Measurements from ENCODE around the gene PEX26.
"Not testable (repeated sequence)": the region's sequence is repeated elsewhere in the genome, so short reads cannot be mapped to it uniquely, and the experiment has no call there.

The PEX26 gene

DNA sequence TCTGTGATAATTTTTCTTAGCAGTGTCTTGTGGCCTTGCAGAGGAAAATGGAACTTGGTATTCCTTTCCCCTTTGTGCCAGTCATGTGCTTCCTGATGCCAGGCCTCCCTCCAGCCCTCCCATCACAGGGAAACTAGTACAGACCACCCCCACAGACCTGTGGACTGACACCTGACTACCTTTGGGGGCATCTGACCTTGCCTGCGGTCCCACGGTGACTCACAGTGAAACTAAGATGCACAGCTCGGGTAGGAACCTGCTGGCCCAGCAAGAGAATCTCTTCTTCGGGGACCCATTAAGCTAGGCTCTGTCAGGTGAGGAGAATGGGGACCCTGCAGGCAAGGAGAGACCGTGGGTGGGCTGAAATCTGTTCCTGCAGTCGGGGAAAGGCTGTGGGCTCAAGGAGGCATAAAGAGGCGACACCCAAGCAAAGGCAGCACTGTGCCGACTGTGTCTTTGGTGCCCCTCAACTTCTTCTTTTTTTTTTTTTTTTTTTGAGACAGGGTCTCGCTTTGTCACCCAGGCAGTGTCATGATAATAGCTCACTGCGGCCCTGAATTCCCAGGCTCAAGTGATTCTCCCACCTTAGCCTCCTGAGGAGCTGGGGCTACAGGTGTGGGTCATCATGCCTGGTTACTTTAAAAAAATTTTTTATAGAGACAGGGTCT lies 20.8 kb upstream of the PEX26 start:
- DNase-seq (ENCODE audit: low read depth, low spot score): no peak

DNA sequence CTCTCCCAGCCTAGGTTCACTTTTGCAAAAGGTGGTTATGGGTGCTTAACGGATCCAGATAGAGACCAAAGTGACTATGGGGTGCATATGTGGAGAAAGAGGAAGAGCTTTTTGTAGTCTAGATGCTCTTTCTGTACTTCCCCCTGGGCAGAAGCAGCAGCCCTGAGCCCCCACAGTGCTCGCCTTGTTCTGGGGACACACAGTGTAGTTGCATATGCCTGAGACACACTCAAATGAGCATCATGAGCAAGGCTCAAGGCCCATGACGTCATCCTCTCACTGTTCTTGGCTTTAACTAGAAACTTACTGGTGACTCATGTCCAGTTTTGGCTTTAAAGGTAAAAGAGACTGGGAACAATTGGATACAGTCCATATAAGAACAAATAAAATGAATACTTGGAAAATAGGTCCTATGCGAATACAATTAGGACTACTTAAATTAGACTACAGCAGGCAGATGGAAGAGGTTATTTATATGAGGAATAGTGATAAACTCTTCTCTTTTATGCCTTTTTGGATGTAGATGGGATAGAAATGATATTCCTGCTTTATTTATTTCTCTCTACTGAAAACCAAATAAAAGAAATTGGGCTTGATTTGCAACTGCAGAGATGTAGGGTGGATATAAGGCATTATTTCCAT lies 20.1 kb upstream of the PEX26 start:
- peak; percentile 84 for DNase-seq (ENCODE audit: low read depth, low spot score)

DNA sequence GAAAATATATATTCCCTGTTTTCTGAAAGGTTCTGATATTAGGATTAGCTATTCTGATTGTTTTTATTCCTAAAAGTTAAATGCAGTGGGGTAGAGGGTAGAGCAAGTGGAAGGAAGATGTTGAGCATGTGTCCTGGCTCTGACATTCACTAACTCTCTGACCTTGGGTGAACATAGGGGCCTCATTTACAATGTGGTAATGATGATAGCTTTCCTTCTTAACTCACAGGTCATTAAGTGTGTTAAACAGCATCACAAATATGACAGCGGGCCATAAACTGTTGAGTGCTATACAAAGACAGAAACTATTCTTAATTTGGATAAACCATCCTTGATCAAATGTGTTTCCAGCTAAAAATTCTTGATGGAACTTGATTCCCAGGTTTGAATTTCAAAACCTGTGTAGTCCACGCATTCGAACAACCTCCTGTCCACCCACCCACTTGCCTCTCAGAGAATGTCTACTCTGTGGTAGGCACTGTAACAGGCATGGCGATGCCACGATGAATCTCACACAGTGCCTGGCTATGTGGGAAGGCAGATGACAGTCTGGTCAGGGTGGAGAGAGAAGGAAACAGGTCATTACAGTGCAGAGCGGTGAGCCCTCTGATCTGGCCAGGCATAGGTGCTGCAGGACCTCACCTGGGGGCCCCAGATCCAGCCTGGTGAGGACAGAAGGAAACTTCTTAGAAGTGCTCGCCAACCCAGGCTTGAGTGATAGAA lies 19.3 kb upstream of the PEX26 start:
- DNase-seq (ENCODE audit: low read depth, low spot score): no peak

DNA sequence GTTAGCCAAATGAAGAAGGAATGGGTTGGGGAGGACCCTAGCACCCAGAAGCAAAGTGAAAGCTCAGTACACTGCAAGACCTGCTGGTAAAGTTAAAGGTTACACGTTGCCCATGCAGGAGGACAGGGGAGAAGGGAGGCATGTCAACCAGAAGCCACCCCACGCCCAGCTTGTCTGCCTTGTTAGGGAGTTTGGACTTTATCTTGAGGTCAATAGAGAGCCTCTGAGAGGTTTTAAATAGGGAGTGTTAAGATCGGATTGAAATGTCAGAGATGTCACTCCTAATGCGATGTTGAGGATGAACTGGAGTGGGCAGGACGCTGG lies 18.7 kb upstream of the PEX26 start:
- no peak for DNase-seq (ENCODE audit: low read depth, low spot score)

DNA sequence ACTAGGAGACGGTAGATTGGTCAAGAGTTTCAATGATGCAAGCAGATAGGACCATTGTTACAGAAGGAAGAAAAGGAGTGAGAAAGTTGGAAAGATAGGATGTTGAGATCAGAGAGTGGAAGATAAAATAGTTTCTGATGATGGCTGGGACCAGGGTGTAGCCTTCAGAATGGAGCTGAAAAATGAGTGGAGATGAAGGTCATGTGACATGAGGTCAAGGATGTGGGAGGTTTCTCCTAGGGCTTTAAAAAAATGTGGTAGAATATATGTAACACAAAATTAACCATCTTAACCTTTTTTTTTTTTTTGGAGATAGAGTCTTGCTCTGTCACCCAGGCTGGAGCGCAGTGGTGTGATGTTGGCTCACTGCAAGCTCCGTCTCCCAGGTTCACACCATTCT lies 18.3 kb upstream of the PEX26 start:
- no peak for DNase-seq (ENCODE audit: low read depth, low spot score)

DNA sequence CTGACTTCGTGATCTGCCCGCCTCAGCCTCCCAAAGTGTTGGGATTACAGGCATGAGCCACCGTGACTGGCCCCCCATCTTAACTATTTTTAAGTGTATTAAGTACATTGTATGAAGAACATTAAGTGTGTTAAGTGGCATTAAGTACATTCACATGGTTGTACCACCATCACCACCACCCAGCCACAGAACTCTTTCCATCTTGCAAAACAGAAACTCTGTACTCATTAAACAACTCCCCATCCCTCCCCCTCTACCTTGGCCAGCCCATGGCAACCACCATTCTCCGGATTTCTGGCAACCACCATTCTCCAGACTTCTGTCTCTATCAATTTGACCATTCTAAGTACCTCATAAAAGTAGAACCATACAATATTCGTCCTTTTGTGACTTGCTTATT lies 17.8 kb upstream of the PEX26 start:
- no peak for DNase-seq (ENCODE audit: low read depth, low spot score)

DNA sequence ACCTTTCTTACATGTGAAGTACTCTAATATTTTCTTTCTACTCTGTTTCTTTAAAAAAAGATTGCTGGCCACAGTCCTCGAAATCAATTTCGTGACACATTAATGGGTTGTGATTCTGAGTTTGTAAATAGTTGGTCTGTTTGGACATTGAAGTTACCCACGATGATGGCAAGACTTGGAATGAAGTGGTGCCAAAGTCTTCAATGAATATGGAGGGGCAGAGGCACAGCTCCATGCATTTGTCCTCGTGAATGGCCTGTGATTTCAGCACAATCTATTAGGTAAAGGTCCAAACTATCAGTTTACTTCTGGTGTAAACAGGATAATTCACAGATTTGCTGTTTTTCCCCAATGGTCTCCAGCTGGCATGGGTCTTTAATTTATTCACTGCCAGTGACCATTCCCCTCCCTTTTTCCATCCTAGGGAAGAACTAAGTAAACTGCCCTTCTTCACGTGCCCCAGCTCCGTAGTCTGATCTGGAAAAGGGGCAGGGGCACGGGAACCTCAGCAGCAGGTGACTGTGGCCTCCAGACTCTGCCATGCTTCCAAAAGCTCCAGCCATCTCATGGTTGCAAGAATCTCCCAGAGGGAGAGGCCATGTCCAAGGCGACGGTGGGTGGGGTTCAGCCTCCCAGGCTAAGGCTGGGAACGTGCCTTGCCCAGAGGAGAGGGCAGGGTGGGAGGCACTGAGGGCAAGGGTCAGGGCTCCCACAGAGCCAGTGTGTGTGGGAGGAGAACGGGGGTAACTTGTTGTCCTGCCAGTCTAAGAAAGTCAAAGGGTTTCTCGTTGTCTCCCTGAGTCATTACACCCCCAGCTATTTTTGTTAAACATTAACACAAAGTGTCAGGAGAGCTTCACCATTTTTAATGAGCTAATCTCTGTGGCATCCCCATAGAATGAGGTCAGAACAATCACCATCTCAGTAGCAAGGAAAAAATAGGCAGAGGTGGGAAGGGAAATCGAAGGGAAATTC lies 16.9 kb upstream of the PEX26 start:
- DNase-seq (ENCODE audit: low read depth, low spot score): no peak

DNA sequence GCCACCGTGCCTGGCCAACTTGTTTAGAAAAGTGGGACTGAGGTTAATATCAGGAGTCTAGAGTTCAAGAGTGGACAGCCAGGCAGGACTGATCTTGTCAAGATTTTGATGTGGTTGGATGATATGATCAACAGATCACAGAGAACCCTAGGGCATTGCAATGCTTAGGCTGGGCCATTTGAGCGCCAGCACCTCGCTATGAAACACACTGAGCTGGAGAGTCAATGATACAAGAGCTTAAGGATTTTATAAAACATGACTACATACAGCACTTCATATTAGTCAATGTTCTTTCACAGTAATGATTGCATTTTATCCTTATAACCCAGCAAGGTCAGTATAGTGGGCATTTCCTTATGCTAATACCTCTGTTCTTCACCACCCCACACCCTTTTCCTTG lies 15.4 kb upstream of the PEX26 start:
- no peak for DNase-seq (ENCODE audit: low read depth, low spot score)

DNA sequence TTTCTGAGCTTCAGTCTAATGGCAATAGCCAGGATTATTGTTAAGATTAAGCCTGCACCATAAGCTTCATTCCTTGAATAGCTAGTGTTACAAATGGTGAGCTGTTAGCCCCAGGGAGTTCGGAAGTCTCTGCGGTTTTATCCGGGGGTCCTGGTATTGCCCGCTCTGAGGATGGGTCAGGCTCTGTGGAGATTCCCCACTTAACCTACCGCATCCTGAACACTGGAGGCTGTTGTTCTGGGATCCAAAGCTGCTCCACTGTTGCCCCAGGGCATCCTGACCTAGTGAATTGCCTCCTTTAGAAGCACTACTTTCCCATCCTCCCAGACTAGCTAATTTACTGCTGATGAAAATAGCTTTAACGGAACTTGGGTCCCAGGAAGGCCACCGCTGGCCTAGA lies 14.5 kb upstream of the PEX26 start:
- no peak for DNase-seq (ENCODE audit: low read depth, low spot score)

DNA sequence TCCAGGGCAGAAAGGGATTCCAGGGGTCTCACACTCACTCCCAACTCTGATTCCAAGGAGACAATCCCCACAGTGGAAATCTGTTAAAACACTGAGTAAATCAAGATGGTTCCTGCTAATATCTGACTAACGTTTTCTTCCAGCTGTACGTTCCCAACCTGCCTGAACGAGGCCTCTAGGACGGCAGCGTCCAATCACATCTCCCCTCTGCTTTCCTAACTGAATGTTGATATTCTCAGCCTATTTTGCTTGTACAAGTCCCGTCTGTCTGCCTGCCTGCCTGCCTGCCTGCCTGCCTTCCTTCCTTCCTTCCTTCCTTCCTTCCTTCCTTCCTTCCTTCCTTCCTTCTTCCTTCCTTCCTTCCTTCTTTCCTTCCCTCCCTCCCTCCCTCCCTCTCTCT lies 14.1 kb upstream of the PEX26 start:
- DNase-seq (ENCODE audit: low read depth, low spot score): not testable (repeated sequence)

DNA sequence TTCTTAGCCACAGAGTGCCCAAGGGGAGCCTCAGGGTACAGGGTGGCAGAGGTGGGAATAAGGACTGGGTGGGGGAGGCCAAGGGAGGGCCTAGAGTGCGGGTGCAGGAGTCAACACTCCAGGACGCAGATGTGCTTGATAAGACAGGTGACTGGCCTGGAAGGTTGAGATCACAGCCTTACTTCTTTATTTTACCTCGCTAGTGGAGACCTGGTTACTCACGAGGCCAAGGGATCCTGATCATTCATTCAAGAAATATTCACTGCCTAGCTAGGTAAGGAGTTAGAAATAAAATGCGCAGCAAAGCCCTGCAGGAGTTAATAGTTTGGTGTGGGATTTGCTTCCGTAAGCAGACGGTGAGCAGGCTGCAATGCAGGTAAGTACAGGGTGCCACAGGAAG lies 13.2 kb upstream of the PEX26 start:
- no peak for DNase-seq (ENCODE audit: low read depth, low spot score)

DNA sequence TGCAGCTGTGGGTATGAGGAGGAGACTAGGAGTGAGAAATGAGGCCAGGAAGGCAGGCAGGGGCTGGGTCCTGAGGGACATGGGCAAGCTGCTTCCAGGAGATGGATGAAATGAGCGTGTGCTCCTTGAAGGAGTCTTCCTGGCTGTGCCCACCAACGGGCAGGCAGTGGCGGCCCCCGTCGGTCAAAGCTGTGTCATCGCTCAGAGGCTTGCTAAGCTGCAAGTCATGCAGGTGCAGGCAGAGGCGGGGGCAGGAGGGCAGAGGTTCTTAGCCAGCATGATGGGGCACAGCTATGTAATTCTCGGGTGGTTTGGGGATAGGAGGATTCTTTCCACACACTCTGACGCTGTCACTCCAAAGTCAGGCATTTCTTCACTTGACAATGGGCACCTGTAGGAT lies 12.5 kb upstream of the PEX26 start:
- no peak for DNase-seq (ENCODE audit: low read depth, low spot score)

DNA sequence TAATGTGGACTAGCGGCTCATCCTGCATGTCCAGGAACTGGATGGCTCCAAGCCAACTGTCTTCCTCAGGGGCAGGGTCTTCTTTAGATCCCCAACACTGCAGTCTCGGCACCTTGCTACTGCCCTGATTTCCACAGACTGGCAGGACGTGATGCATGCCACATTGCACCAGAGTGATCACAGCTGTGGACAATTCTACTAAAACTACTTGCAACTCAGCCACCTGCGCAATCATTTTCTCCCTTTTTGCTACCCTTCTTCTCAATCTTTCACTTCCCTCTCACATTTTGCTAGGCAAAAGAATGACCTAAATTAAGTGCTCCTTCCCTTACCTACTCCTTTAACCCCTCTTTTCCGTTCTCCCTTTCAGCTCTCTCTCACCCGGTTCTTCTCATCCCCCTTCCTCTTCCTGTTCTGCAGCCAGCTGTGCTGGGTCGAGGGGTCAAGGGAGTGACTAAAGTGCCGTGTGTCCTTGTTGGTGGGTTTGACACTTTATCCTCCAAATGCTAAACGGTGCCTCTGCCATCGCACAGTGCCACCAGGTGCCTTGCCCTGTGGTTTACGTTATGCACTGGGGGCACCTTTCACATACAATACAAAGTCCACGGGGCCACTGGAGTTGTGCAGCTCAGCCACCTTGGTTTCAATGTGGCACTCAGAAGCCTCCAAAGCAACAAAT lies 11.5 kb upstream of the PEX26 start:
- no peak for DNase-seq (ENCODE audit: low read depth, low spot score)

DNA sequence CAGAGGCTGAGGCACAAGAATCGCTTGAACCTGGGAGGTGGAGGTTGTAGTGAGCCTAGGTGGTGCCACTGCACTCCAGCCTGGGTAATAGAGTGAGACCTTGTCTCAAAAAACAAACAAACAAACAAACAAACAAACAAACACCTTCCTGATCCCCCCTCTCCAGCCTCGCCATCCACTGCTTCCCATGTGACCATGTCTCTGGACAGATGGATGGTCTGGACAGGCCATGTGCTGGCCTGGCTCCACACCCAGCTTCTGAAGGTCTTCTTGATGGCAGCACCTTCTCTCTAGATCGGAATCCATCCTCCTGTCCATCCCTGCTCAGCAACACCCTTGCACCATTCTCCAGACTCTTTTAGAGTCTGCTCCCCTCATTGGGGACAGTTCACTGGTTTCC lies 10.7 kb upstream of the PEX26 start:
- DNase-seq (ENCODE audit: low read depth, low spot score): no peak

DNA sequence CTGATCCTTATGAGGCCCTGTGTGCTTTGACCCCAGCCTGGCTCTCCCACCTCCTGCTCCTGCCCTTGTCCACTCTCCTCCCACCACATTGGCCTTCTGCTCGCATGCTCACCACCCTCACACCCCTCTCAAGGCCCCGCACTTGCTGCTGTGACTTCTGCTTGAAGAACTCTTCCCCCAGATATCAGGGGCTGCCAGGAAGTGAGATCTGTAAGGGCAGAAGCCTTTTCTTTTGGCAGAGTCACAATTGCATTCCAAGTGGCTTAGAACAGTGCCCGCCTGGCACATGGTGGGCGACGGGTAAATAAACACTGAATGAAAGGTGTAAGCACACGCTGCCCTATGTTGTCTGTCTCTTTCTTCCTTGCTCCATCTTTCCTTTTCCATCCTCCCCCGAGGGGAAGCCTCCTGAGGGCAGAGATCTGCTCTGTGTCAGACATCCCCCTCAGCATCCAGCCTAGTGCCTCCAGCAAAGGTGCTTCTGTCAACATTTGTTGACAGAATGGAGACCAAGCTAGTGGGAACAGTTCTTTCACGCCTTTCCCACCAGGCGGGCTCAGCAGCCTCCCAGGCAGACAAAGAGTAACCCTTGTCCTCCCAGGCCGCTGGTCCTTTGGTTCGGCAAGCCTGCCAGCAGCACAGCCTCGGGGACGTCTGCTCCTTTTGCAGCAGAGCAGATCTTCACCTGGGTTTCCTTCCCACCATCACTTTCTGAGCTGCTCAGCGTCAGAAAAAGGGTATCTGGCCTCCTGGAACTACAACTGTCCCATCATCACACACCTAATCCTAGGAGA lies 10.0 kb upstream of the PEX26 start:
- no peak for DNase-seq (ENCODE audit: low read depth, low spot score)

DNA sequence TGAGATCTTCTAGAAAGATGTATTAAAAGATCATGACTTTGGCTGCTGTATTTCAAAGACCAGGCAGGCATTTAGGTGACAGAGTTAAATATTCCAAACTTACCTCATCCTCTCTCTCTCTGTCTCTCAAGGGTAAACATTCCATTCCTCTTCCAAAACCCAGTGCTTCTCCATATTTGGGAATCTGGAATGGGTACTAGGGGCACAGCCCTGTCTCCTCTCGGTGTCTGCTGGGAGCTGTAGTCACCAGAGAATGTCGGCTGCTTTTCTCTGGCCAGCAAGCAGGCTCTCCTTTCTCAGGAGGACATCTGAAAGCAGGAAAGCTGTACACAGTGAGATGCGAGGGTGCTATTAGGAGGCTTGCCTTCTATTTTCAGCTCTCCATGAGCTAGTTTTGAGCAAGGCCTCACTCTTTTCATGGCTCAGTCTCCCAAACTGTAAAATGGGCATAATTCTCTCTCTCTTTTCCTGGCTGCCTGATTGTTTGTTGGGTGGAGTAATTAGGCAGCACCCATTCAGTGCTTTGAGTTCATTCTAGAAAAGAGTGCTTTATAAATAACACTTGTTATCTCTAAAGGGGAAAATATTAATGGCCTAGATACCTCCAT lies 9.3 kb upstream of the PEX26 start:
- no peak for DNase-seq (ENCODE audit: low read depth, low spot score)

DNA sequence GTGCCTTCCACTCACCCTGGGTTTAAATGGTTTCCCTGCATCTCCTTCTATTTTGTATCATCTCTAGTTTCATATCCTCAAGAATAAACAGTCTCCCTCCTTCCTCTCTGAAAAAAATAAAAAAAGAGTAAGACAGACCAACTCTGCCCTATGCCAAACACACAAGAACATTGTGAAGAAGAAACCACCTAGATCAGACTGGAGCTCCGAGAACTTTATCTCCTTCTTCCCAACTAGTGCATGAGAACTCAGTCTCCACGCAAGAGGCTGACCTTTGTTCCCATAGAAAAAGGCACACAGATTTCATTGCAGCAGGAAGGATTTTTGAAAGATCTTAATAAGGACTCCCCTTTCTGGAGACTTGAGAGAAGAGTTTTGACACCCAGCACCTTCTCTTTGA lies 8.7 kb upstream of the PEX26 start:
- DNase-seq (ENCODE audit: low read depth, low spot score): no peak

DNA sequence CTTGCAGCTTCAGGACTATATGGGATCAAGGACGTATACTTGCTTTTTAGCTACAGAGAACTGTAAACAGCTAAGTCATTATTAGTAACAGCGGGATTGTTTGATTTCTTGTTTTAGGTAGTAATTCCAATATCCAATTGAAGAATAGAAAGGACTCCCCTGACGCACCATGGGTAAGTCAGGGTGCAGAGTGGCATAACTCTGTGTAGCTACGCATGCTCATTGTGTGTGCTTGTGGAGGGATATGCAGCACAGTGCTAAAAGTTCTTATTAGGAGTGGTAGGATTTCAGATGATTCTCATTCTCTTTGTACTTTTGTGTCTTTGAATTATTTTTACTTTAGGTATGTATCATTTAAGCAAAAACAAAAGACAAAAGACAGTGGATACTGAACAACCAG lies 7.7 kb upstream of the PEX26 start:
- no peak for DNase-seq (ENCODE audit: low read depth, low spot score)

DNA sequence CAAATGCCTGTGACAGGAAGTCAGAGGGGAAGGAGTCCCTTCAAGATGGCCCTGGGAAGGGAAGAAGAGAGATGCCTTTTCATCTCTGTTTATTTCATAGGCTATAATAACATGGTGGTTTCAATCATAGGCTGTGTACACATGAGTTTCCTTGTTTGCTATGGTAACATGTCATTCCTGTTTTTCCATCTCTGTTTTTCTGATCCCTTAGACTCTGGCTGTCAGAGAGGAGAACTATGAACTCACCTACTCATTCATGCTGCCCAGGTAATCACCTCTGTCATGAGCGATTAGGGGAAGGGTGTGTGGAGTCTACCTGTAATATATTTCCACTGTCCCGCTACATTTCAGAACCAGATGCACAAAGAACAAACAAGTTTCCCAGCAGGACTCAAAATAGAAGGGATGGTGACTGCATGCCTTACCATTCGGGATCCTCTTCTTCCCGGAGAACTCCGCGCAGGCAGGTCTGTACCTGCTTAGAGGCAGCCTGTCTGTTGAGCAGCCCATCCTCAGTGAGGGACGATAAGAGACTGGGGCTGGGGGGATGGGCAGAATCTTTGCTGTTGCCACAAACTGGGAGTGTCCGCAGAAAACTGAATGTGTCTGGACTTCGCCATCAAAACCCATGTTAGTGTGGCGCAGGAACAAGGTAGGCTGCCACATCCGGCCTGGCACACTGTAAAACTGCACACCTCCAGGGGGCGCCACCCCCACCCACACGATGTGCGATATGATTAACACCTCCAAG lies 7.1 kb upstream of the PEX26 start:
- DNase-seq (ENCODE audit: low read depth, low spot score): no peak

All from brain pericyte (primary cell).